ENCODE results near the gene INHBA.
A peak's percentile ranks its signal among the peaks of the same experiment; 100 is the strongest.

Gene INHBA

DNA sequence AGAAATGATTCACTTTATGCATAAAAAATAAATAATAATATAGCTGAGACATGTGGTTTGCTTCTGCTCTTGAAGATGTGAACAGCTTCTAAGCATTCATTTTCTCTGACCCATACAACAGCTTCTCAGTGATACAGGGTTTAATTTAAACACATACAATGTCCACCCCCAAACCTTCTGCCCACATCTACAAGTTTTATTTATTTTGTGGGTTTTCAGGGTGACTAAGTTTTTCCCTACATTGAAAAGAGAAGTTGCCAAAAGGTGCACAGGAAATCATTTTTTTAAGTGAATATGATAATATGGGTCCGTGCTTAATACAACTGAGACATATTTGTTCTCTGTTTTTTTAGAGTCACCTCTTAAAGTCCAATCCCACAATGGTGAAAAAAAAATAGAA is 17.2 kb downstream of the INHBA start:
- DNase-seq: peak; percentile 24 to 32

DNA sequence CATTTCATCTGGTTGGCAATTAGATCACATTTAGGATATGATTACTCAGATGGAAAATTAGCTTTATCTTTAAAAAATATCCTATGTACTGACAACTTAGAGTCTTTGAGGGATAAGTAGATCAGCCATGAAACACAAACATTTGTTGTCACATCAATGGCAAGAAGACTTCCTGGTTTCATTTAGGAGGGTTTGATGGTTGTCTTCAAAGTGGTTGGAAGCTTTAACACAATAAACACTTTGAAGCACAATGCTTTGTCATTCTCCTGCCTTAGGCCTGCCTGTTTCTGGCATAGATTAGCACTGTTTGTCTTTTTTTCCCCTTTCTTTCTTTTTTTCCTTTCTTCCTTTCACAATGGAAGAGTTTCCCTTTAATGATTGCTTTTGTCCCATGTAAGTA is 20.5 kb downstream of the INHBA start:
- DNase-seq: no peak

DNA sequence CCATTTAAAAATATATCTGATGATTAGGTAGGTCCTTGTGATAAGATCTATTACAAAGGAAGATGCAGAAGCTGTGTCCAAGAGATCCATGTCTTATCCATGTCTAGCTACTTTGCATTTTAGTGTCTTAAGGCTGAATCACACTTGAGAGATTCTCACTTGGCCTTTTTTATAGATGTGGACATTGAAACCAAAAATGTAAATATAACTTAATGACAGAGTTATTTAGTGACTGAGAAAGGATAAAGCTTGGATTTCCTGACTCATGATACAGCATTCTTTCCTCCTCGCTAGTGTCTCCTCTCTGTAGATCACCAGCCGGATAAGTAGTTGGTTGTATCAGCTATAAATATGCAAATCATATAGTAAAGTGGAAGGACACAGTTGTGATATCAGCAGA is 23.3 kb downstream of the INHBA start:
- no peak for DNase-seq

DNA sequence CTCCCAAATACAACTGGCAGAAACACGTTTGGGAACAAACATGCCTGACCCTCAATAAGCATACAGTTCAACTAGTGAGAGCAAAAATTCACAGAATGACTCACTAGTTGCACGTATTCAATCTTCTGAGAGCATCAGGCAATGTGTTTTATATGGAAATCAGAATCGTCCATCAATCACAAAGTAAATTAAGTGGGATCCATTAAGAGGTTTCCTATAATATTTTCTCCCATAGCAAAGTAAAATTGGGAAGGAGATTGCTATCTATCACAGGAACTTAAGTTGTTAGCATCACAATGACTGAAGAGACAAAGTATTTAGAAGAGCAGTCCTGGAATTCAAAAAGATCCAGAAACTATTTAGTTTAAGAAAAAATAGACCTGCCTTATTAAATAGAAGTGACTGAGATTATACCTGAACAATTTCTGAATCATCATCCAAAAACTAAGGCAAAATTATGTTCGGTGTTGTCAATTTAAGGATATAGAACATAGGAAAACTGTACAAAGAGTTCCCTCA is 28.3 kb downstream of the INHBA start:
- no peak for DNase-seq

DNA sequence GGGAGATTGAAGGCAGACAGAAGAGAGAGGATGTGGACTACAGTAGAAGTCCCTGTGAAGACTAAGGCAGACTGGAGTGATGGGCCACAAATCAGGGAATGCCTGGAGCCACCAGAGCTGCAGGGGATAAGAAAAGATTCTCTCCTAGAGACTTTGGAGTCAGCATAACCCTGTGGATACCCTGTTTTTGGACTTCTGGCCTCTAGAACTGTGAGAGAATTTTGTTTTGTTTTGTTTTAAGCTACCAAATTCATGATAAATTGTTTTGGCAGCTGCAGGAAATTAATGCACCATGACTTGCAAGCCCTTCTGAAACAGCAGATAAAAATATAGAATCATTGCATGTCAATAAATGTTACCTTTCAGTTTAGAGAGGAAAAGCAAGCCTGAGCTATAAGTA is 41.3 kb downstream of the INHBA start:
- no peak for DNase-seq

DNA sequence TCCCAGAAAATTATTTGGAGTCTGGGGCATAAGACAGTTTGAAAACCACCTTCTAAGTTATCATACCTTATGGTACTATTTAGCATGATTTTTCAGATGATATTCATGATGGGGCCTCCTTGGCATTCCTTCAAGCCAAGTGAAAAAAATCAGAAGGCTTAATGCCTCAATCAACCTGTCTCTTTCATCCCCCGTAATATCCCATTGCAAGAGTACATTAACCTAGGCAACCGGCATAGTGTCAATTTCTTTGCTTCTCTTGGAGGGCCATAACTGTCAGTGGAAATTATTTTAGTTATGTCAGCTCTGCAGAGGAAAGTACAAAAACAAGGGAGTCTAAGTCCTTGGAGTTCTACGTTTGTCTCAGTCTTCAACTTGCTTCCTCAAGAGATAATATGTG is 43.4 kb downstream of the INHBA start:
- DNase-seq: no peak

DNA sequence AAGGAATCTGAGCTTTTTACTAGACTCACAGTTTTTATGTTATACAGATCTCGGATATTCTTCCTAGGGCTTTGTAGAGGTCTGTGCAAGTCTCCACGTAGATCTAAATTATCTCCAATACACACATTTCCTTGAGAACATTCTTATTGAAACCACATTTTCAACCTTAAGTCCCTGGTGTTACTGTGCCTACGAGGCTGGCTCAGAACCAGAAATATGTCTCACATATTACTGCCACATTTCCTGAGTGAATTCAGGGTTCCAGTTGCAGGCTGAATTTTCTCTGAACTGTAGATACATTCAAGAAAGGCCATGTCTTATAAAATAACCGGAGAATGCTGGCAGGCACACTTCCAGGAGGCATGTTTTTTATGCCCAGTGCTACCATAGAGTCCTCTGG is 46.5 kb downstream of the INHBA start:
- no peak for DNase-seq

DNA sequence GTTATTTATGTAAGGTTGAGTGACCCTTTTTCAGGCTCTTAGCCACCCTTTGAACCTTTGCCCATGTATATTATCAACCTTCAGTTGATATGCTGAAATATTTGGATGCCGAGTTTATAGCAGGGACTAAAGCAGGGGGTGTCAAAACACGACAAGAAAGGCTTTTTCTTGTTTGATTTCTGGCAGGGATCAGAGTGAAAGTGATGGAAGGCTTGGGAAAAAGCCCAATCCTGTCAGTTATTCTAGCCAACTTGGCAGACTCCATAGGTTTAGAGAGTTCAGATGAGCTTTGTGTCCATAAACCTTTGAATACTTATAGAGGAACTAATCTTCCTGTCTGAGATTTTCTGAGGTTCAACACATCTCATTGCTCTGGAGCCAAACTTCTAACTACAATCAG is 47.5 kb downstream of the INHBA start:
- no peak for DNase-seq

DNA sequence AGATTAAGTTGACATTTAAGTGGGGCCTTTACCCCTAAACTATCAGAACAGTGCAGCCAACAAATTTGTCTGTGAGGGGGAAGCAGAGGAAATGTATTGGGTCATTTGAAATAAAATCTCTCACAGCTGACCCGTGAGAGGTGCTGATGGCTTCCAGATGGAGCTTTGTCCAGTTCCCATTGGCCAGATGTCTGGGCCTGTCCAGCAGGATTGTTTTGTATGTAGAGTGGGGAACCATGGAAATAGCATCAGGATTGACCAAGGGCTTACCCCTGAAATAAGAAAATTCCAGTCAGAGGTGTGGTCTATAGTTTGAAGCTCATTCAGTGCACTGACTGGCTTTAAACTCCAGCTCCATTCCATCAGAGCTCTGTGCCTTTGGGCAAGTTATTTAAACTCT is 50.6 kb downstream of the INHBA start:
- DNase-seq: no peak

DNA sequence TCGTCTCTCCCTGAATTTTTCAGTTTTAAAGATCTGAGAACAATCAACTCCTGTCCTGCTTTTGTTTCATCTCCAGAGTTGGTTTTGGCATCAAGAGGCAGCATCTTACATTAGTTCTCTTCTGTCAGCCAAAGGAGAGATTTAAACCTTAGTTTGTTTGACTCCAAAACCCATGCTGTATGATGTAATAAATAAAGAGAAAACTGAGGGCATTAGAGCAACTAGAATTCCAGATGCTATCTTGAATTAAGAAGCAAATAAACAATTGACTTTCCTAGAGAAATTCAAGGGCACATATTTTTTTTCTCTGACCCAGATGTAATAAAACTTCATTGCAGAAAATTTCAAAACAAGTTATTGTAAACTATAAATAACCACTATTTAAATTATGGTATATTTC is 54.4 kb downstream of the INHBA start:
- no peak for DNase-seq

DNA sequence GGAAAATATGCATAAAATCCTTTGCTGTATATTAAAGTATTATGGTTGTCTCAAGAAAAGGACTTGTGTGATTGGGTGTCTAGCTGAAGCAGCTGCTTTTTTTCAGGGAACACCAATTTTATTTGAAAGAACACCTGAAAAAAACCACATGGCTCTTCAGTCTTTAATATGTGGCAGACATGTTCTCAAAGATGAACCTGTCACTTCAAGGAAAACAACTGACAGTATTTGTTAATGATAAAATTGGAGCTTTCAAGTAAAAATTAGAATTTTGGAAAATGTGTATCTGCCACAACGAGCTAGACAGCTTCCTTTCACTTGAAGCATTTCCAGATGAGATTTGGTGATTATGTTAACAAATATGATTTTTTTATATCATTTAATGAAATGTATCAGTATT is 59.3 kb downstream of the INHBA start:
- DNase-seq: no peak

DNA sequence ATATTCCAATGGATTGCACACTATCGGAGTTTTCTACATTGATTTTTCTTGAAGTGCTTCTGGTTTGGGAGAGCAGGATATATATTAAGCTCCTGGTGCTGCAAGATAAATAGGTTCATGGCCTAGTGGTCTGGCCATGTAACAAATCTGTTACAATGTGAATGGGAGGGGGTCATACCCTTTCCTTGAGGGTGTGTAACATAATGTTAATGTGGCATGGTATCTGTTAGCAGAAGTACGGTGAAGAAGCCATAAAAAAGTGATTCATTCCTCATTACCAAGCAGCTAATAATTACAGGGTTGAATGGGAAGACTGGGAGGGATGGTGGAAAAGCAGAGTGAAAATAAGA is 61.2 kb downstream of the INHBA start:
- no peak for DNase-seq

DNA sequence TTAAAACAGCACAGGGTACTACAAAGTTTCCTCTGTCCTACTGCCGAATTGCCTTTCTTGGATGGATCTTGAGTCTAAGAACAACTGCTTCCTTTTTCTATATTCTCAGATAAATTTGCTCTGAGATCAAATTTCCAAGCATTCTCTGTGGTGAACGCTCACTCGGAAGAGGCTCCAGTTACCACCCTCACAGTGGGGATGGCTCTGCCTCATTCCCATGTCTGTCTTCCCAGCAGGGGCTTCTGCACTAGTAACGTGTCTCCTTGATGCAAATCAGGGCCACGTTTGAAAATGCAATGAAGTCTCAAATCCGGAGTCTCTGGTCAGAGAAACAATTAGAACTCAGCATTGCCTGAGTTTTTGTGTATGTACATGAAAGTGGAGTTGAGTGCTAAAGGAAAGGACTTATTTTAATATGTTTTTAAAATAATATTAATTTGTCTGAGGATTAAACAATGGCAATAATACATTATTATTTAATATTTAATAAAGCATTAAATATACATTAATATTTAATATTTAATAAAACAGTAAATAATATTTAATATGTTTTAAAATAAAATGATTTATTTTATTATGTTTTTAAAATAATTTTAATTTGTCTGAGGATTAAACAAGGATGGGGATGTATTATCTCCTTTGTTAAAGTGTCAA is 61.8 kb downstream of the INHBA start:
- no peak for DNase-seq

DNA sequence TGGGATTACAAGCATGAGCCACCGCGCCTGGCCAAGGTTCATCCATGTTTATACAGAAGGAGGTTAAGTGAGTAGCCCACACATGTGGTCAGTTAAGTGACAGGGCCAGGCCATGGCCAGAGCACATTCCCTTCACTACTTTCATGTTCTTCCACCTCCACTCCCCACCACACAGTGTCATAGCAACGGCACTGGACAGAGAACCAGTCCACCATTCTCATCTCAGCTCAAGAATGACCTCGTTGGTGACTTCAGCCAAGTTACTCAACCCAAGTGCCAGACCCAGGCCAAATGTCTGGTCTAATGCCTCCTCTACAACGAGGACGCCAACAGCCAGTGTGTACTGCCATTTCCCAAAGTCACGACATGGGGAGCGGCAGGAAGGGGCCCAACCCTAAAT is 62.4 kb downstream of the INHBA start:
- no peak for DNase-seq

DNA sequence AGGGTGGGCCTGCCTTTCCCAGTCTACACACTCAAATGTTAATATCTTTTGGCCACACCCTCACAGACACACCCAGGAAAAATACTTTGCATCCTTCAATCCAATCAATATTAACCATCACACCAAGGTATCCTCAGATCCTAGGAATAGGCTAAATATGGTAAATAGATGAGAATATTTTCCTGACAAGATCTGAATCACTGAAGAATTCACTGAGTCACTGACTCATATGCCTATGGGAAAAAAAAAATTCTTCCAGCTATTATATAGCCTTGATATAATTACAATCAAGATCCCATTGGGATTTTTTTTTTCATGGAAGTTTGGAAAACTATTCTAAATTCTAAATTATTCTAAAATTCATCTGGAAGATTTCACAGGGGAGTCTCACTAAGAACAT is 65.8 kb downstream of the INHBA start:
- DNase-seq: no peak
